Mucosa of rectum (tissue), 2 donors: ENCODE measurements around the gene GRM4.
A peak's percentile ranks its signal among the peaks of the same experiment; 100 is the strongest.

Experiments
- H3K27ac ChIP-seq, 2 donors: one replicate each; pipeline ENCODE4 v1.7.0; 2013; ENCODE audit warnings: inconsistent platforms in 2 of 2, low read depth in 2 of 2, low read length in 2 of 2
- H3K27me3 ChIP-seq, 2 donors: one replicate each; pipeline ENCODE4 v1.7.0; 2013; ENCODE audit warnings: low read length in 2 of 2; ENCODE audit not compliant: control insufficient read depth in 2 of 2, insufficient read depth in 2 of 2
- H3K36me3 ChIP-seq, 2 donors: one replicate each; pipeline ENCODE4 v1.7.0; 2013; ENCODE audit warnings: low read length in 2 of 2; ENCODE audit not compliant: control insufficient read depth in 2 of 2, insufficient read depth in 2 of 2
- H3K4me1 ChIP-seq, 2 donors: one replicate each; pipeline ENCODE4 v1.7.0; 2013; ENCODE audit warnings: low read length in 2 of 2, mild to moderate bottlenecking in 1 of 2; ENCODE audit not compliant: control insufficient read depth in 2 of 2, insufficient read depth in 2 of 2
- H3K4me3 ChIP-seq, 2 donors: one replicate each; pipeline ENCODE4 v1.7.0; 2013; ENCODE audit warnings: low read length in 2 of 2
- H3K9ac ChIP-seq, 2 donors: one replicate each; pipeline ENCODE4 v1.7.0; 2013; ENCODE audit warnings: low read length in 2 of 2, low read depth in 1 of 2, mild to moderate bottlenecking in 1 of 2
- H3K9me3 ChIP-seq, 2 donors: one replicate each; pipeline ENCODE4 v1.7.0; 2013; ENCODE audit warnings: low read length in 2 of 2; ENCODE audit not compliant: control insufficient read depth in 2 of 2
- donor health status: healthy.
- donor health status: Normal muscosa, but diverticular disease.

GRM4 gene

DNA sequence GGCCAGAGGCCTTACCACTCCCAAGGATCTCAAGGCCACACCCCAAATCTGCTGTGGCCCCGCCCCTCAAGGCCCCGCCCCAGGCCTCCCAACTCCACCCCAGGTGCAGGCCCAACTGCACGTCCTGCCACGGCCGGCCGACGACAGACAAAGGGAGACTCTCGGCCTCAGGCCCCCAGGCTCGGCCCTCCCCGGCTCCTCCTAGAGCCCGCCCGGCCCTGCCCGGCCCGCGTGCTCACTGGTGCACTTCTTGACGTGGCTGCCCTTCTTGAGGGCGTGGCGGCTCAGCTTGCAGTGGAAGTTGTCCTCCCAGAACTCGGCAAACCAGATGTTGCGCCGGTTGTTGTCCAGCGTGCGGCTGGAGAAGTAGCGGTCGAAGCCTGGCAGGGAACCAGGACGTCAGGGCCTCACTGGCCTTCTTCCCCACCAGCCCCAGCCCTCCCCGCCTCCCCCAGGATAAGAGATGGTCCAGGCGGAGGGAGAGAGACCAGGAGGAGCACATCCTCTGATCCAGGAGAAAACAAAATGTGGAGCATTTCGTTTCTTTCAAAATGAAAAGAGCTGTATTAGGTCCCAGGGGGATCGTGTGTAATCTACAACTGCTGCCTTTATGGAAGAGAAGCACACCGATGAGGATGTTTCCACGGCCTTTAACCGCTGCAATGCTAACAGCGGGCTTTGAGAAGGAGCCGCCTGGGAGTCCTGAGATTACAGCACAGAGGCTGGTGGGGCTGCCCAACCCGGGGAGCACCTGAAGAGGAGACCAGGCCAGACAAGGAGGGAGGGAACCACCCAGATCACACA lies 89.4 kb downstream of the GRM4 start:
- peaks cover 0 to 2% of the 10 kb centered on the region in 2 donors for H3K27me3 ChIP-seq
- H3K9ac ChIP-seq, result peak overlapping the region in 1 of 2 donors; percentile 2

DNA sequence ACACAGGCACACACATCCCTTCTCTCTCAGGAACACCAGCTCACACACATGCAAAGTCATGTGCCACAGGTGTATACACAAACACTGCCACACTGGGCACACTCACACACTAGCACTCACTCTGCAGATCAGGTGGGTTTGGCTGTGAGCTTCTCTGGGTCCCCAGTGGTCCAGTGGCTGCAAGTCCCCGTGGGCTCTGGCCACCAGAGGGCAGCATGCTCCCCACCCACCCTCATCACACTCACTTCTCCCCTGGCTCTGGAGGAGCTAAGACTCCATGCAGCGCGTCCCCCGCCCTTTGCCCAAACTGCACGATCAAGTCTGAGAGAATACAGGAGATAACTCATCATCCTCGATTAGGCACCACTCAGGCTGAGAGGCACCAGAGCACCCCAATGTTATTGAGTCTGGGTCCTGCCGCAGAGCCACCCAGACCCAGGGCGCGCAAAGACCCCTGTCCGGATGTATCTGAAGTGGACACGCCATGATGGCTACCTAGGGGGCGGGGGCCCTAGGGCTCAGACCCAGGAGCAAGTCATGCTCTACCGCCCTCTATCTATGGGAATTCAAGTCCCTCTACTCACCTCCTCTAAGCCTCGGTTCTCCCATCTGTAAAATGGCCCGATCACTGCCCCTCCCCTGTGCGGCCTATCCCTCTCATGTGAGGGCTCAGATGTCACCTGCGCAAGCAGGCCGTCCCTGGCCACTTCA lies 90.5 kb downstream of the GRM4 start:
- Histone ChIP-seq H3K27me3 (no peaks in the 10 kb centered on the region), H3K27ac (no peak overlapping the region)

More for the DNA sequence above, 89.4 kb downstream of the GRM4 start:
- no peaks in the 10 kb centered on the region for H3K9me3 ChIP-seq
- no peaks in the 10 kb centered on the region for H3K36me3 ChIP-seq
- H3K27ac ChIP-seq, result no peak overlapping the region
- H3K4me1 ChIP-seq, result peaks cover 0 to 5% of the 10 kb centered on the region in 2 donors
- H3K4me3 ChIP-seq, result no peak overlapping the region

DNA sequence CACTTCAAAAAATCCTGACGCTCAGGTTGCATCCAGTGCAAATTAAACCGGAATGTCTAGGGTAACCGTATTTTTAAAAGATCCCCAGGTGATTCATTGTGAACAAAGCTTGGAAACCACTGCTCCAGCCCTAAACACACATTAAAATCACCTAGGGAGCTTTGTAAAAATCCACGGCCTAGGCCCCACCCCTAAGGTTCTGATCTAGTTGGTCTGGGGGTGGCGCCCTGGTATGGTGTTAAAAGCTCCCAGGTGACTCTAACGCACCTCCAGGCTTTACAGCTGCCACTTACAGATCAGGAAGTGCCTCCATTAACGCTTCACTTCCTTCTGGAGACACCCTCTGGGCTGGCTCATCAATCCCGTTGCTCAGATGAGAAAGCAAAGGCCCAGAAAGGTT lies 92.2 kb downstream of the GRM4 start:
- H3K27me3 ChIP-seq, result no peaks in the 10 kb centered on the region
- H3K36me3 ChIP-seq, result no peaks in the 10 kb centered on the region
- no peak overlapping the region for H3K4me3 ChIP-seq
- no peak overlapping the region for H3K27ac ChIP-seq
- peaks cover 0 to 5% of the 10 kb centered on the region in 2 donors for H3K4me1 ChIP-seq
- no peak overlapping the region for H3K9ac ChIP-seq
- no peaks in the 10 kb centered on the region for H3K9me3 ChIP-seq

More for the DNA sequence above, 90.5 kb downstream of the GRM4 start:
- peaks cover 0 to 5% of the 10 kb centered on the region in 2 donors for H3K4me1 ChIP-seq
- H3K9ac ChIP-seq, result no peak overlapping the region
- no peak overlapping the region for H3K4me3 ChIP-seq
- no peaks in the 10 kb centered on the region for H3K9me3 ChIP-seq
- no peaks in the 10 kb centered on the region for H3K36me3 ChIP-seq

DNA sequence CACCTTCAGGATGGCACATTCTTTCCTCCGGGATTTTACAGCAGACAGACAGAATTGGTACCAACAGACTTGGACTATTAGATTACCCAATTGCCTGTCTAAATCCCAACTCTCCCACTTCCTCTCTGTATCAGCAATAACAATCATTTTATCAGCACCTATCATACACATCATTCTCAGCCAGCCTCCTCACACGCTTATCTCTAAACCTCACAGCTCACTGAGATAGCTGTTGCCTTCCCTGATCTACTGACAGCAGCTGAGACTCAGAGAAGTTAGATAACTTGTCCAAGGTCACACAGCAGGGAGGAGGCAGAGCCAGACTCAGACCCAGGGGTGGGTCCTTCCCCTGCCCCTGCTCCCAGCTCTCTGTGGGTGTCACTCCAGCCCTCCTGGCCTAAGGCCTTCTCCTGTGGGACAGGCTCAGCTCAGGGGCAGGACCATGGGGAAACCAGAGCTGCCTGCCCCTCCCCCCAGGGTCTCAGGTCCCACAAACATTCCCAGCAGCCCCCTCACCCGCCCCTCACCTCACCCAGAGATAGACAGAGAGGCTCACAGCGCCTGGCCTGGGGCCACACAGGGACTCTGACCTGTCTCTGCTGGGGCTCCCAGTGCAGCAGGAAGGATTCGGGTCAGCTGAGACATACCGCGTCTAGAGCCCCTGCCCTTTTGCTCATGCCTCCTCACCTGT lies 92.8 kb downstream of the GRM4 start:
- H3K4me1 ChIP-seq, result peaks cover 0 to 5% of the 10 kb centered on the region in 2 donors
- no peaks in the 10 kb centered on the region for H3K27me3 ChIP-seq
- H3K36me3 ChIP-seq, result no peaks in the 10 kb centered on the region
- no peak overlapping the region for H3K27ac ChIP-seq
- H3K9ac ChIP-seq, result no peak overlapping the region
- H3K9me3 ChIP-seq, result no peaks in the 10 kb centered on the region
- no peak overlapping the region for H3K4me3 ChIP-seq

DNA sequence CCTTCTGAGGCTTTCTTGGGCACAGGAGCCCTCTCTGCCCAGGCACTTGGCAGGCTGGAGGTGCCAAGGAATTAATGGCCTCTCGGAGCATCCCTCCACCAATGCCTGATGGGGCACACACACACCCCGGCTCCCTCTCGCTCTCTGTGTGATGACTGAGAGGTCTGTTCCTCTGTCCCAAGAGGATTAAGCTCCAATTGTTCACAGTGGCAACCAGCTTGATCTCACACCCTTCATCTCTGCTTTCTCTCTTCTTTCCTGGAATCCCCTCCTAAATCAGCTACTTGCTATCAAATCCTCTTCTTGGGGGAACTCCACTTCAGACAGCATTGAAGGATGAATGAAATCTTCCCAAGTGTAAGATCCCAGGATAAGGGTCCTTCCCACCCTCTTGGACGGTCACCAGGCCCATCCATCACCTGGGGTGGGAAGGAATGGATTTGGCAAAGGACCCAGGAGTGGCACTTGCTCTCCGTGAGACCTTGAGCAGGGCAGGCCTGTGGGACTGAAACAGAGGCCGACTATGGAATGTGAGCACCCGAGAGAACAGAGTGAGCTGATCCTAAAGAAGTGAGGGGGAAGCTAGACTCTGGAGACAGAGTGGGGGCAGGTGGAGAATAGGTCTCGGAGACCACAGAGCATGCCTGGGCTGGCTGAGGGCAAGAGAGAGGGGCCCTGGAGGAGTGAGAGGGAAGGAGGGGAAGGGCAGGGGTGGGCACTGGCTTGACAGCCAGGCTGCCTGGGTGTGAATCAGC lies 93.6 kb downstream of the GRM4 start:
- no peak overlapping the region for H3K9ac ChIP-seq
- H3K9me3 ChIP-seq, result no peaks in the 10 kb centered on the region
- H3K4me1 ChIP-seq, result peaks cover 0 to 5% of the 10 kb centered on the region in 2 donors
- H3K4me3 ChIP-seq, result no peak overlapping the region
- H3K27ac ChIP-seq, result no peak overlapping the region
- no peaks in the 10 kb centered on the region for H3K36me3 ChIP-seq
- no peaks in the 10 kb centered on the region for H3K27me3 ChIP-seq

DNA sequence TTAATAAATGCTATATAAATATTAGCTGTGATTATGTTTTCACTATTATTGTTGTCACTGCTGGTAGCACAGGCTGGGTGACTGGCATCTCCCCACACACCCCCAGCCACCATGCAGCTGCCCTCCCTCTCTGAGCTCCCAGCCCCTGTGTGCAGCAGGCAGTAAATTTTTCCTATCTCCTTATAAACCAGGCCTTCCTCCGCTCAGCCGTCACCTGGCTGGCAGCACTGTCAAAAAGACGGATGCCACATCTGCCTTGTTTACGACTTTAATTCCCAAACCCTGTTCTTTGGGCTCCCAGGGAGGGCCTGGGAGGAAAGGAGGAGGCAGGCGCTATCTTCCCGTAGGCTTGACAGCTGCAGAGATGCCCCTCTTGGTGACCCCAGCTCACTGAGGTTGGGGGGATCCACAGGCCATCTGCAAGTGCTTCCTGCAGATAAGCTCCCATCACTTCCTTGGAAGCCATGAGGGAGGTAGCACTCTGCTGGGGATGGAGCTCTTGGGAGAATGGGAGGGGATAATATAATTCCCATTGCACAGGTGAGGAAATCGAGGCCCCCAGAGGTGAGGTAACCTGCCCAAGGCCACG lies 94.5 kb downstream of the GRM4 start:
- peaks cover 0 to 5% of the 10 kb centered on the region in 2 donors for H3K4me1 ChIP-seq
- no peak overlapping the region for H3K27ac ChIP-seq
- H3K27me3 ChIP-seq, result peaks cover 0 to 2% of the 10 kb centered on the region in 2 donors
- no peaks in the 10 kb centered on the region for H3K9me3 ChIP-seq
- no peak overlapping the region for H3K9ac ChIP-seq
- no peak overlapping the region for H3K4me3 ChIP-seq
- H3K36me3 ChIP-seq, result no peaks in the 10 kb centered on the region

DNA sequence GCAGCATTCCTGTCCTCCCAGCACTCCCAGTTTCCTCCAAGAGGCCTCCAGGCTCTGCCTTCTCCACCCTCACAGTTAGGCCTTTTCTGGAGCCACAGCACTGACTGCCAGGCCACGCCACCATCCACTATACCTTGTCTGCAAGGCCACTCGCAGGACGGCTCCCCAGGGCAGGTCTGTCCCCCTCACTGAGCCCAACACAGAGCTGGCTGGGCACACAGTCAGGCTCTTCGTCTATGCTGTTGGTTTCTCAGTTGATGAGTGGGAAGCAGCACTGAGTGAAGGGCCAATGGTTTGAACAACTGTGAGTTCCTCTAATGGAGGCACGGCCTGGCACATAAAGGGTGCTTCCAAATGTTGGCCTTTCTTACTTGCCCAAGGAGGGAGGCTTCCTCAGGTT lies 95.2 kb downstream of the GRM4 start:
- no peaks in the 10 kb centered on the region for H3K9me3 ChIP-seq
- no peaks in the 10 kb centered on the region for H3K36me3 ChIP-seq
- no peak overlapping the region for H3K27ac ChIP-seq
- H3K27me3 ChIP-seq, result peaks cover 0 to 3% of the 10 kb centered on the region in 2 donors
- H3K4me1 ChIP-seq, result peaks cover 0 to 5% of the 10 kb centered on the region in 2 donors
- no peak overlapping the region for H3K4me3 ChIP-seq
- no peak overlapping the region for H3K9ac ChIP-seq

DNA sequence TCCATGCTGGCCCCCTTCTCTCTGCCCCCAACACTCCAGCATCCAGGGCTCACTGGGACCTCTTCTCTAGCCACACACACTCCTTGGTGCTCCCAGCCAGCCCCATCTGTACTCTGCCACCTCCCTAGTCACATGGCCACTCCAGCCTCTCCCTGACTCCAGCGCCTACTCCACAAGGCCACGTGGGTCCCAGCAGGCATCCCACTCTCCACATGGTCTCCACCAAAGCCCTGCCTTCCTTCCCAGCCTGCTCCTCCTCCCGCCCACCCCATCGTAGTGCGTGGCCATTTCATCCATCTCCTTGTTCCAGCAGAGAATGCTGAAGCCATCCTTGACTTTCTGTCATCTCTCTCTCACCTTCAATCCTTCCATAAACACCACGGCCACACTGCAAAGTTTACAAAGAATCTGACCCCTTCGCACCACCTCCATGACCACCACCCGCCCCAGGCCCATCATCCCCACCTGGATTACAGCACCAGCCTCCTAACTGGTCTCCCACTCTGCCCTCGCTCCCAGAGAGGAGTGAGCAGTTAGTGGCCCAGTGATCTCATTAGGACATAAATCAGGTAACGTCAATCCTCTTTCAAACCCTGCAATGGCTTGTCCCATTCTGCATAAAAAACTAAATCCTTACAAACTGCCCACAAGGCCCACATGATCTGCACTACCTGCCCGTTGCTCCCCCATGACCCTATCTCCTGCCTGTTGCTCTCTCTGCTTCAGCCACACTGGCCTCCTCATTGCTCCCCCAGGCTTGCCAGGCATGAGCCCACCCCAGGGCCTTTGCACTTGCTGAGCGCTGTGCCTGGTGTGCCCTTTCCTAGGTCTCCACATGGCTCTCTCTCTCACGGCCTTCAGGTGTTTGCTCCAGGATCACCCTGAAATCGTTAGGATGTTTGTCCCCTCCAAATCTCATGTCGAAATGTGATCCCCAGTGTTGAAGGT lies 96.2 kb downstream of the GRM4 start:
- Histone ChIP-seq H3K36me3 (no peaks in the 10 kb centered on the region), H3K9me3 (no peaks in the 10 kb centered on the region), H3K9ac (no peak overlapping the region), H3K27ac (no peak overlapping the region), H3K4me1 (peaks cover 0 to 5% of the 10 kb centered on the region in 2 donors), H3K4me3 (no peak overlapping the region), H3K27me3 (peaks cover 0 to 3% of the 10 kb centered on the region in 2 donors)
